ENCODE results near the gene SH2B2.
A peak's percentile ranks its signal among the peaks of the same experiment; 100 is the strongest.
"Not testable (repeated sequence)": the region's sequence is repeated elsewhere in the genome, so short reads cannot be mapped to it uniquely, and the experiment has no call there.

SH2B2 gene

DNA sequence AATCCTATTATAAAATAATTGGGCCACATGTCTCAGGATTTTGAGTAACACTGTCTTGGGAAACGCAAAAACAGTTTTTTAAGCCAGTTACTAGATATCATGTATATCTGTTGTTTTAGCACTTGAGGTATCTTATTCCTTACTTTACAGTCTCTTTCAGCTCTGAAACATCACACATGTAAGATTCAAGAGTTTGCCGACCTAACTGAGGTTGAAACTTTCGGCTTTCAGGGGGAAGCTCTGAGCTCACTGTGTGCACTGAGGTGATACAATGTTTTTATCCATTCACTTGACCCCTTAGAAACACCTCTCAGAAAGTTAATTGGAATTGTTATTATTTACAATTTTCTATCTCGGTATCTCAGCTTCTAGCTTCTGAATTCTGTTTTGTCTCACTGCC, 50.8 kb downstream of the SH2B2 start:
- not testable (repeated sequence) for DNase-seq

DNA sequence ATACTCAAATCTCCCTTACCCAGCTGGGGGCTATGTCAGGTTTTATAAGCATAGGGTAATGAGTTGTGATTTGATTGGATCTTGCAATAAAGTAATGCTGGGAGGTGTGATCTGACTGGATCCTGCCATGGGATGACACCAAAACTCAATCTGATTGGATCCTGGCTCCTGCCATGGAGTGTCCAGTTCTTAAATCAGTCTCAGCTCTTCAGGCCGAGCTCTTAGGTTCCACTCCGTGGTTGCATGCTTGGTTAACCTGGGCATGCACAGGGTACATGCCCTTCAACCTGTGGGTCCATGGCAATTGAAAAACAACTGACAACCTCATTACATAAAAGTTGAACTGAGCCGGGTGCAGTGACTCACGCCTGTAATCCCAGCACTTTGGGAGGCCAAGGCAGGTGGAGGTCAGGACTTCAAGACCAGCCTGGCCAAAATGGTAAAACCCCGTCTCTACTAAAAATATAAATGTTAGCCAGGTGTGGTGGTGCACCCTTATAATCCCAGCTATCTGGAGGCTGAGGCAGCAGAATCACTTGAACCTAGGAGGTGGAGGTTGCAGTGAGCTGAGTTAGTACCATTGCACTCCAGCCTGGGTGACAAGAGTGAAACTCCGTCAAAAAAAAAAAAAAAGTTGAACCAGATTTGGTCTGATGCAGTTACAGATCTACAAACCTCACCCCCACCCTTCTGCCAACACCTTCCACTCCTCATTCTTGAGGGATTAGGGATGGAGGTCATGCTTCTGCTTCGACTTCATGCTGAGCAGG, 54.1 kb downstream of the SH2B2 start:
- not testable (repeated sequence) for DNase-seq

DNA sequence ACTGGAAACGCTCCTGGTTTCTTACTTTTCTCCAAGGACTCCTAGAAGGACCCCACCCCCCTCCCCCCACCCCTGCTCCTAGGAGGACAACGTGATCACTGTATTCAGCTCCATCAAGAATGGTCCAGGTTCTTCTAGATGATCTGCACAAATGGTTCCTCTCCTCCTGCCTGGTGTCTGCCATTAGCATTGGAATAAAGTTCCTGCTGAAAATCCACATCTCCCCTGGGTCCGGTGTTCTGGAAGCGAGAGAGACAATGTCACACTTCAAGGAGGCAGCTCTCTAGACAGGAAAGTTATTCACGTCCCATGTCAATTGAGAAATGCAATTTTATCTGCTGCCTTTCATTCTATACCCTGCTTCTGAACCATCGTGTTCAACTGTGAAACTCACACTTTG, 60.3 kb downstream of the SH2B2 start:
- DNase-seq: not testable (repeated sequence)

DNA sequence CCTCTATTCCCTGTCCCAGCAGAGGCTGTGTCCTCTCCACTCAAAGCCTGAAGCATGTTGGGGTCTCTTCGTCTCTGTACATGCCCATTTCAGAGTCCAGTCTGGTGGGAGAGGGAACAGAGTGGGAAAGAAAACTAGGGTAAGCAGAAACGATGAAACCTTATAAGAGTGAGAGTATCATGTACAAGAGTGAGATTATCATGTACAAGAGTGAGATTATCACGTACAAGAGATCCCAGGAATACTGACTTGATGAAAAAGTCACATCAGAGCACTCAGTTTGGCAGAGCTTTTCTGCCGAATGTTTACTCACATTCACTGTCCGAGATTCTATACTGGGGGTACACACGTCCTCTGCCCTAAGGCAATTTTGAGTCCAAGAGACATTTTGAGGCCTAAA, 69.7 kb downstream of the SH2B2 start, which contains the start of gene SPDYE6:
SPDYE6 (minus strand) TSS at position 101 of the 400 bp plus-strand sequence. CDS start 421 bp downstream, outside the sequence.
- not testable (repeated sequence) for DNase-seq

DNA sequence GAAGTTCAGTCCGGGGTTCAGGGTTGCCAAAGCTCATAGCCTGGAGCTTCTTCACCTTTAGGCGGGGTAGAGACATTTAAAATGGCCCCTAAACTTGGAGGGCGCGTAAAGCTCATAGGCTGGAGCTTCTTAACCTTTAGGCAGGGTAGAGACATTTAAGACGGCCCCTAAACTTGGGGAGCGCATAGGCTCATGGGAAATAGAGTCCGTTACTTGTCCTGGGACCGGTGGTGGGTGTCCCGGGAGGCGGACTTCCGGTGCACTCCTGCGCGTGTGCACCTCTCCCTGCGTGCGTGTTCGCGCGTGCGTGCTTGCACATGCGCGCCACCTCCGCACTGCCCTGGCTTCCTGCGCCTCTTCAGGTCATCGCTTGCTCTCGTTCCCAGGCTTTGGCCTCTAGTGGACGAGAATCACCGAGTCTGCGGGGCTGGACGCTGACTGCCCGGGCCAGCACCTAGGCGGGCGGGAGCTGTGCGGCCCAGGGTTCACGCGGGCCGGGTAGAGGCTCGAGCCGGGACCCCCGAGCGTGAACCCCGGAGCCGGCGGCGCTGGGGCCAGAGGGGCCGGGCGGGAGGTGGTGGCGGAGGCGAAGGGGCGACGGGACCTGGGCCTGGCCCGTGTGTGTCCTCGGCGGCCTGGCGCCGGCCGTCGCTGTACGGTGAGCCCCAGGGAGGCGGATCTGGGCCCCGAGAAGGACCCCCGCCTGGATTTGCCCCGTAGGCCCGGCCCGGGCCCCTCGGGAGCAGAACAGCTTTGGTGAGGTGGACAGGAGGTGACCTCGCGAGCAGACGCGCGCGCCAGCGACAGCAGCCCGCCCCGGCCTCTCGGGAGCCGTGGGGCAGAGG, 77.1 kb downstream of the SH2B2 start:
- DNase-seq: peak; percentile 87 to 99 (median 90)

DNA sequence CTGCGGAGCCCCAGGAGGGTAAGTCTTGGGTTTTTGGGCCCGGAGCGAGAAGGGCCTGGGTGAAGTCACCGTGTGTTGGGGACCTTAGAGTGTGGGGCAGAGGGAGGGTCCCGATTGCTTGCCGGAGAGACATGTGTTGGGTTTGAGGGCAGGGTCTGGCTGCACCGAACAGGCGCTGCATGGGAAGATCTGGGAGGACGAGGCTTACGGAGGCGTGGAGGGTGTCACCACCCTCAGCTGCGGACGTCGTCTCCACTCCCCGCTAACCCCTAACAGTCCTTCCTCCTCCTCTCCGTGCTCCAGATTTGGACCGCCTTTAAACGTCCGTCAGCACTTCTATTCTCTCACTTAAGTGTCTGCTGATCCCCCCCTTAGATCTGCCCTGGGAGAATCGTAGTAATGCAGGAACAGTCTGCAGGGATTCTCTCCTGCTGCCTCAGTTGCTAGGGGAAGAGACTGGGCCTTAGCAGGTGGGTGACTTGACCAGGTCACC, 77.8 kb downstream of the SH2B2 start:
- not testable (repeated sequence) for DNase-seq

DNA sequence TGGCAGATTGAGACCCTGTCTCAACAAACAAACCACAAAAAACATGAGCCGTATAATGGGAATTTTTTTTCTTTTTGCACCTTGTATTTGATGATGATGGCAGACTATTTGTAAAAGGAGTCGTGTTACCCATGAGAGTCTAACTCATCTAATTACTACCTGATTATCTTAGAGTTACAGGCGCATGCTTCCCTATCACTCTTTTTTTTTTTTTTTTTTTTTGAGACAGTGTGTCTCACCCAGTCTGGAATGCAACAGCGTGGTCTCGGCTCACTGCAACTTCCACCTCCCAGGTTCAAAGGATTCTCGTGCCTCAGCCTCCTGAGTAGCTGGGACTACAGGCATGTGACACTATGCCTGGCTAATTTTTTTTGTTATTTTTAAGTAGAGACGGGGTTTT, 78.7 kb downstream of the SH2B2 start:
- DNase-seq: not testable (repeated sequence)

DNA sequence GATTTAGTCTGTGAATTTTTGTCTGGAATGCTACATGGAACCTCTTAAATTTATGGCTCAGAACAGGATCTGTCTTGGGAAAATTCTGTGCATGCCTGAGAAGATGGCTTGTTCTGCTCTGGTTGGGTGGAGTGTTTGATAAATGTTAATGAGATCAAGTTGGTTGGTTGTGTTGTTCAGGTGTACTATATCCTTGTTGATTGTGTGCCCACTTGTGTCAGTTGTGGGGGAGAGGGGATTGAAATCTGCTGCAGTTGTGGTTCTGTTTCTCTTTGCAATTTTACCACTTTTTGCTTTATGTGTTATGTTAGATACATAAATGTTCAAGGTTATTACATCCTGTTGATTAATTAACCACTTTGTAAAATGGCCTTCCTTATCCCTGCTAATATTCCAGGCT, 83.4 kb downstream of the SH2B2 start:
- not testable (repeated sequence) for DNase-seq

Data from T-helper 1 cell (primary cell).